SW 1271 (cell line): ENCODE measurements around the gene VEPH1.
"Not testable (repeated sequence)": the region's sequence is repeated elsewhere in the genome, so short reads cannot be mapped to it uniquely, and the experiment has no call there.

ENCODE experiments used
- DNase-seq, 2 experiments: peaks; one replicate each; lab custom pipeline; 2025; lab: John Stamatoyannopoulos, UW

Gene VEPH1

DNA sequence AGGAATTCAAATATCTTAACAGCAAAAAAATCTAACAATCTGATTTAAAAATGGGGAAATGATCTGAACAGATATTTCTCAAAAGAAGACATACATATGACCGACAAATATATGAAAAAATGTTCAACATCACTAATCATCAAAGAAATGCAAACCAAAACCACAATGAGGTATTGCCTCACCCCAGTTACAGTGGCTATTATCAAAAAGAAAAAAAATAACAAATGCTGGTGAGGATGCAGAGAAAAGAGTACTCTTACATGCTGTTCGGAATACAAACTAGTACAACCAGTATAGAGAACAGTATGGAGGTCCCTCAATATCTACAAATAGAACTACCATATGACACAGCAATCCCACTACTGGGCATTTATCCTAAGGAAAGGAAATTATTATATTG, 152.6 kb downstream of the VEPH1 start:
- DNase-seq, result not testable (repeated sequence)

DNA sequence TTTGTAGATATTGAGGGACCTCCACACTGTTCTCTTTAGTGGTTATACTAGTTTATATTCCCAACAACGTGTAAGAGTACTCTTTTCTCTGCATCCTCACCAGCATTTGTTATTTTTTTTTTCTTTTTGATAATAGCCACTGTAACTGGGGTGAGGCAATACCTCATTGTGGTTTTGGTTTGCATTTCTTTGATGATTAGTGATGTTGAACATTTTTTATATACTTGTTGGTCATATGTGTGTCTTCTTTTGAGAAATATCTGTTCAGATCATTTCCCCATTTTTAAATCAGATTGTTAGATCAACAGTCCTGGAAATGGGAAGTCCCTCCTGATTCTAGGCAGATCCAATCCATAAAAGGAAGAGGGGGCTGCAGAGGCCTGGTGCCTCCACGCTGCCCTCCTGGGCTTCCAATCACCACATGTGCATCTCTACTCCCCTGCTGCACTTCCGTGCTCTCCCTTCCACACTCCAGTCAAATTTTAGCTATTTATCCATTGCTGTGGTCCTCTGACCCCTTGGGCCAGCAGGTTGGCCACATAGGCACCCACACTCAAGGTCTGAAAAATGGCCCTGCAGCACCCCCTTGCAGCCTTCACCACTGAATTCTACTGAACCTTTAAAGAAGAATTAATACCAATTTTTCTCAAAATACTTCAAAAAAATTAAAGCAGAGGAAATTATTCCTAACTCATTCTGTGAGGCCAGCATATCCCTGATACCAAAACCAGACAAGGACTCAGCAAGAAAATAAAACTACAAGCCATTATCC, 154.7 kb downstream of the VEPH1 start:
- DNase-seq, result not testable (repeated sequence)

DNA sequence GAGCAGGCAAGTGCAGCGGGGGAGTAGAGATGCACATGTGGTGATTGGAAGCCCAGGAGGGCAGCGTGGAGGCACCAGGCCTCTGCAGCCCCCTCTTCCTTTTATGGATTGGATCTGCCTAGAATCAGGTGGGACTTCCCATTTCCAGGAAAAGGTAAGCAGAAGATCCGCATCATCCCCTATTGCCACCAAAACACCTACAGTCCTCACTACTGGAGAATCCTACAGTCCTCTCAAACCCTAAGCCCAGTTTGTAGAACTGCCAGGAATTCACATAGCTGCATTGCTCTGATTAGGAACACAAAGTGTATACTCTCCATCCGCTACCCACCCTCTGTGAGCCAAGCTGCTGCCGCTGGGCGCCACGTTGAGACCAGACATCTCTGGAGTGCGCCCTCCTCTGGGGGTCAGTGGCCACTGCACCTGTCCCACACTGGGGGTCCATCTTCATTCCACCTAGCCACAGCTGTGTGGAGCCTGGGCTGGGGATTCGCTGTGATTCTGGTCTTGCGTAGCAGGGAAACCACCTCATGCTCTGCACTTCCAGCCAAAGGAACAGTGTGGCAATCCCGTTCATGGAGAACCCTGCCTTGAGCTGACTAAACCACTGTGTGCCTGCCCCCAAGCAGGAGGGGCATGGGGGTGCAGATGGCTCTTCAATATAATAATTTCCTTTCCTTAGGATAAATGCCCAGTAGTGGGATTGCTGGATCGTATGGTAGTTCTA, 155.5 kb downstream of the VEPH1 start:
- DNase-seq, result no peak

DNA sequence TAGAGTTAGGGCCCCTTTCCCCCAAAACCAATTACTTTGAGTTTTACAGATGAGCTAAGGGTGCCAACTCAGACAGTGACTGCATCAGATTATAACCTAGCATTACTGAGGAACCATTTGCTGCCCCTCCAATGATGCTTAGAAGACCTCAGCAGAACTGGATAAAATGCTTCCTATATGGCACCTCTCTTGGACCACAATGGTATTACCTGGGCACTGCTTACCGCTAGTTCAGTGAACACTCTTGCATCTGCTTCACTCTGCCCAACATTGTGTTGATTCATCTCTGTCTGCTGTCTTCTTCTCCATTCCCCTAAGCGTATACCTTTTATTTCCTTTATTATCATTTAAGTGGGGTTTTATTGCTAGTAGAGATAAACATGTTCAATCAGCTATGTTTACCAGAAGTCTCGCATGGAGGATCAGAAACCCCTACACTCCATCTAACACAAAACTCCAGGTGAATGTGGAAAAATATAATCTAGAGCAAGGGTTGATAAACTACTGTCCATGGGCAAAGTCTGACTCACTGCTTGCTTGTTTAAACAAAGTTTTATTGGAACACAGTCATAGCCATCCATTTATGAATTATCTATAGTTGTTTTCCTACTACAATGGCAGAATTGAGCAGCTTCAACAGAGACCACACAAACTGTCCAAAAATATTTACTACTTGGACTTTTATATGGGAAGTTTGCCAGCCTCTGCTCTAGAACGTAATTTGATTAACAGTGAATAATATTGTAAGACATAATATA, 166.8 kb downstream of the VEPH1 start:
- no peak for DNase-seq

DNA sequence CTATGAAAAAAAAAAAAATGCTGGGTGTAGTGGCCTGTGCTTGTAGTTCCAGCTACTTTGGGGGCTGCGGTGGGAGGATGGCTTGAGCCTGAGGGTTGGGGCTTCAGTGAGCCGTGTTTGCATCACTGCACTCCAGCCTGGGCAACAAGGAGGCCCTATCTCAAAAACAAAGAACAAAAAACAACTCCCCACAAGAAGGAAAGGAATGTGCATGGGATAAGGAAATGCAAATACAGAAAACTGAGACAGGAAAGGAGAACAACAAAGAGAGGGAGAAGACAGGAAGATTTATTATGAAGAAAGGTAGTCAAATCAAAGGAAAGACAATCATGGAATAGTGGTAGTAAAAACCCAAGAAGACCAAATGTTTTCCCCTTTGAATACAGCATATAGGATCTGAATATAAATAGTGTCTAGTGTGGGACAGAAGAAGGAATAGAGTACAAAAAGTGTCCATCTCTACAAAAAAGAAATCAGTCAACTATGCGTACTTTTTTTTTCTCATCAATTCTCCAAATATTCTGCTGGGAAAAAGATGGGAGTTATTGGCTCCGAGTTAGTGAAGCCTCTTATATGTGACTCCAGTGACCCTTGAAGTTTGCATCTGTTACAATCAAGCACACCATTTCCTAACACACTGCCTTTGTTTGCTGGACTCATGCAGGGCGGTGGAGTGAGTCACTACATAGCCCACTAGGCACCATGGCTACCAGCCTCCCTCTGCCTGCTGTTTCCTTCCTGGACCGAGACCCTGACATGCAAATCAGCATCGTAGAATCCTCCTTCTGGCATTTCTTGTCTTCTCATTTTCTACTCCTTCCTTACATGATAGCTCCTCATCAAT, 167.8 kb downstream of the VEPH1 start:
- peak in 1 of 2 experiments; percentile 22 for DNase-seq

DNA sequence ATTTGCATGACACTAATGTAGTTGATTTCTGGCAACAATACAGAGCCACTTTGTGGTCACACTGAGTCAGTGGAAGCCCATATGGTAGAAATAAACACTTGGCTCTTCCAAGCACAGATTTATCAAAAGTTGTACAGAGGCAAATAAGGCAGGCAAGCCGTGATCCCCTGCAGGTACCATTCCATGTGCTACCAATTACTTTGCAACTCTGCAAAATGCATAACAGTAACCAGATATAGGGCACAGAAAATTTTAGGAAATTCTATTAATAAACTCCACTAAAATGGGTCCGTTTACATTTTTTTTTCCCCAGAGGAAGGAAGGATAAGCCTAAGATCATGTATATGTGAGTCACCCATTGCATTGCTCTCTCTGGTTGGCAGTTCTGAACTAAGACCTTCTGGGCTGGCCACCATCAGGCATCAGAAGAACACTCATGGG, 169.6 kb downstream of the VEPH1 start:
- no peak for DNase-seq

DNA sequence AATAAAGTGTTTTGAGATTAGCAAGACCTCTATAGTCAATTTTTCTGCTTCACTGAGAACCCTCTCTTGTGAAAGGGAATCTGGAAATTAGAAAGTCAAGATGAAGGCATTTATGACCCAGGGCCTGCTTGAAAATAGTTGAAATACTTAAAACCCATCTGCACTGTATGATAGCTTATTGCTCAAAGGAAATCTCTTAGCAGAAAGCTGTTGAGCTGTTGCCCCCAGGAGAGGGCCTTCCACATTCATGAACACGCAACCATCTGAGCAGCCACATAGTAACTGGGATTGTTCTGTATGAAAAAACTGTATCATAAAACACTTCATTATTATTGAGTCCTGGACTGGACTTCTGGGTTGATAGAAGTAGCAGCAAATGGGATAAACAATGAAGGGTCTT, 173.0 kb downstream of the VEPH1 start:
- no peak for DNase-seq

DNA sequence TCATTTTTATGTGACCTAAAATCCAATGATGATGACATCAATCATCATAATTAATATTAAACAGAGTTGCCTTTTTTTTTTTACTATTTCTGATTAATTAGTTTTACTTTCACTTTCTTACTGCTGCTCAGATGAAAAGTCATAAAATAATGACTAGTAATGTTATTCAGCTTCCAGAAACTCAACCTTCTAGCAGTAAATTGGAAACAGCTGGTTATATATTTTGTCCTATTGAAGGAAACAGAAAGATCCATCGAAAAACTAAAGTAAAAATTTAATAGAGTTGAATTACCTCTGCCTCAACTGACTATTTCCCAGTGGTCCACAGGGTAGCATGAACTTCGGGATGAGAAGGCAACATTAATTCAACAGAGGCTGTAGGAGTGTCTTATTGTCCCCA, 173.7 kb downstream of the VEPH1 start:
- DNase-seq, result no peak

DNA sequence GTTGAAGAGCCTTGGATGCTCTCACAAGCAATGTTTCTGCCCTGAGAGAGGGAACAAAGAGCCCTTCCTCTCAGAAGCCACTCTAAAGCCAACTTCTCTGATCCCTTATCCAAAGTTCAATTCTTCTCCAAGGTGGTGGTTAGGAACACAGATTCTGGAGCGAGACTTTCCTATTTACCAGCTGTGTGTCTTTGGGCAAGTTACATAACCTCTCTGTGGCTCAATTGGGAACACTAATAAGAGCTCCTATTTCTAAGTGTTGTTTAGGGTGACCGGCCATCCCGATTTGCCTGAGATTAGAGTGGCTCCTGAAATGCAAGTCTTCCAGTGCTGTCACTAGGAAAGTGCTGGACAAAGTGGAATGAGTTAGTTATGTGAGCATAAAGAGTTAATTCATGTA, 175.4 kb downstream of the VEPH1 start:
- no peak for DNase-seq

DNA sequence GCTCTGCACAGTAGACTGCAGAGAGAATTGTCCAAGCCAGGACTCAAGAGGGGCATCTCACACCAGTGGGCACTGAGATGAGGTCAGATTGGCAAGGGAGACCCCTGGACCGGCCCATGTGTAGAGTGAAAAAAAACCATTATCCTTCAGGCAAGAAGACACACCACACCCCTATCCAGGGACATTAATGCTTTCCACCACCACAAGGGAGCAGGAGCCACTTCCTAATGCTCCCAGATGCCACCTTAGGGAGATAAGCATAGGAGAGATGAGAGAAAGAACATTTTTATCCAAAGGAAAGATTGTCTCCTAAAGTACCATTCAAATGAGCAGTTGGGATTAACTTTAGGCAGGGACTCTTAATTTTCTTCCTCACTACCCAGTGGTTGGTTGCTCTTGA, 176.2 kb downstream of the VEPH1 start:
- no peak for DNase-seq

DNA sequence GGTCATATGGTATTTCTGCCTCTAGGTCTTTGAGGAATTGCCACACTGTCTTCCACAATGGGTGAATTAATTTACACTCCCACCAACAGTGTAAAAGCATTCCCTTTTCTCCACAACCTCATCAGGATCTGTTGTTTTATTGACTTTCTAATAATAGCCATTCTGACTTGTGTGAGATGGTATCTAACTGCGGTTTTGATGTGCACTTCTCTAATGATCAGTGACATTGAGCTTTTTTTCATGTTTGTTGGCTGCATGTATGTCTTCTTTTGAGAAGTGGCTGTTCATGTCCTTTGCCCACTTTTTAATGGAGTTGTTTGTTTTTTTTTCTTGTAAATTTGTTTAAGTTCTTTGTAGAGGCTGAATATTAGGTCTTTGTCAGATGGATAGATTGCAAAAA, 178.3 kb downstream of the VEPH1 start:
- DNase-seq, result not testable (repeated sequence)

DNA sequence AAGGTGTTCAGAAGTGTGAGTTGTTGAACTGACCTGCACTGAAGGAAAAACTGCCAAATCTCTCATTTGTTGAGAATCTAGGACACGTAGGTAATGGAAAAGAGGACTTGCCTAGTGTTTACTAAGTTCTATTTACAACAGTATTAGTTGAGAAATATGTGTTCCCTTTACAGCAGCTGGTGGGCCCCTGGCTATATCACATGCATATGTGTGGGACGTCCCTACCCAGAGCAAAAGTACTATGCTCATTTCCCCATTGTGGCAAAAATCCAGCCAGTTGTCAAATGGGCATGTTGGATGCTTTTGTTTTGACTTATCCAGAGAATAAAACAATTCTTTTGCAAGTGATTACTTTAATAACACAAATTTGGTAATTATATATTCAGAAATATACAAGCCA, 179.9 kb downstream of the VEPH1 start:
- no peak for DNase-seq

DNA sequence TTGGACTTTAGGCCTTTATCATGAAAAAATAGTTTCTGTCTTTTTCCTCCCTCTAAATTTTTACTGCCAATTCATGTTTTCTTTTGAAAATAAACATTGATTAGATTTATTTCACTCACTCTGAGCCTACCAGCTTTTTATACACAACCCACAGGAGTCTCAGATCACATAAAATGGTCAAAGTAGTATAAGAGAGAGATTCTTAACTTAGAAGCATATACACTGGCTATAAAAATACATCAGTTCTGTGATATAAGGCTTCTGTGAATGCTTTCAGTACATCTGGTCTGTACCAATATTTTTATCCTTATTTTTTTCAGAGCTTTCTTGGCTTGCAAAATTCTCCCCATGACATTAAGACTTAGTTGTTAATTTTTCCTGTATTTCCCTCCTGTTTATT, 183.5 kb downstream of the VEPH1 start:
- no peak for DNase-seq

DNA sequence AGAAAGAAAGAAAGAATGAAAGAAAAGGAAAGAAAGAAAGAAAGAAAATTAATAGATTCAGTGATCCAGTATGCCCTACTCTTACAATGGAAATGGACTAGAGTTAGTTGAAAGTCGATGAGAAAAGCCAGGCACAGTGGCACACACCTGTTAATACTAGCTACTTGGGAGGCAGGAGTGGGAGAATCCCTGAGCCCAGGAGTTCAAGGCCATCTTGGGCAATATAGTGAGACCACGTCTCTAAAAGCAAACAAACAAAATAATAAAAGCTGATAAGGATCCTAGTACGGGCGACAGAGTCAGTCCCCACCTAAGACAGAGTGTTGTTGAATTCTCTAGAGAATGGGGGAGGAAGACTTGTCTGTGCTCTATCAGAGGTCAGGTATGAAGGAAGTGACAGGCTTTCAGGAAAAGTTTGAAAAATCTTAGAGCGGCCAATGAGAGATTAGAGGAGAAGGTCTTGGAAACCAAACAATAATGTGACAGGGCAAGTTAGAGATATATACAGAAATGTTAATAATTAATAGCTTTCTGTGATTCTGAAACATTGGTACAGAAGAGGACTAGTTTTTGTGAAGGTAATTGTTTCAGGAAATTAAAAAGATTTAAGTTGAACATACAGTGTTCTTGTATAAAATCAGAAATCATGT, 184.5 kb downstream of the VEPH1 start:
- no peak for DNase-seq

DNA sequence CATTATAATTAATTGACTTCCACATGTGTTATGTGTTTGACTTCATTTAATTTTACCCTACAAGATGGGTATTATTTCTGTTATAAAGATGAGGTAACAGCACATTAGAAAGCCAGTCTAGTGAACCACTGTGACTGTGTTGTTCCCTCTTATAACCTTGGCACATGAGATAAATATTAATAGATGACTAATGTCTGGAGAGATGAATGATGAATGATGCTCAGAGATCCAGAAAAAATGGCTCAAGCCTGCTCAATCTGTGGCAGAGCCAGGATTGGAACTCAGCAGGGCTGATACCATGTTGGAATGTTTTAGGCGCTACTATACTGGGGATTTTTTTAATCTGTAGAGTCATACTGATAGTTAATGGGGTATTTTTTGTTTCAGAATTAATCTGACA, 185.3 kb downstream of the VEPH1 start:
- no peak for DNase-seq

DNA sequence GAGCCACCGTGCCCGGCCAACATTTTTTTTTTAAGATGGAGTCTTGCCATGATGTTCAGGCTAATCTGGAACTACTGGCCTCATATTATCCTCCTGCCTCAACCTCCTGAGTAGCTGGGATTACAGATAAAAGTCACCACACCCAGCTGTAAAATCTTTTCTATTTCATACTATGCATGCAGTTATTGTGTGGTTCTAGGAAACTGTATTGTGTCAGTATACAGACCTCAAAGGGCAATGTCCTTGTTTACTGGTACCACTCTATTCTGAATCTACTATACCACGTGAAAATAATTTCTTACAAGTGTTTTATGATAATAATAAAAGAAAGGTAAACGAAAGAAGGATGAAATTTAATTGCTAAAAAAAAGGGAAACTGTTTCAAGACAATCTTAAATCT, 190.0 kb downstream of the VEPH1 start:
- DNase-seq, result no peak

DNA sequence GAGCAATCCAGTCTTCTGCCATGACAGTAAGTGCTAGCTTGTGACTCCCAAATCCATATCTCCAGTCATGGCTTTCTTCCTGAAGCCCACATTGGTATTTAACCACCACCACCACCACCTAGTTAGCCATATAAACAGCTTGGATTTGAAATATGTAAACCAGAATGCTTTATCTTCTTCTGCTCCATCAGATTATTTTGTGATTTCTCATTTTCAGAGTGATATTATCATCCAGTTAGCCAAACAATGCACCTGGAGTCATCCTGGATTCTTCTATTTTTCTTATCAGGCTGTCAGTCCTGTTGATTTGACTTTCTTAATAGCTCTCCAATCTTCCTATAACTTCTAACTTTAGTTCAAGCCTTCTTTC, 190.9 kb downstream of the VEPH1 start:
- DNase-seq, result no peak

DNA sequence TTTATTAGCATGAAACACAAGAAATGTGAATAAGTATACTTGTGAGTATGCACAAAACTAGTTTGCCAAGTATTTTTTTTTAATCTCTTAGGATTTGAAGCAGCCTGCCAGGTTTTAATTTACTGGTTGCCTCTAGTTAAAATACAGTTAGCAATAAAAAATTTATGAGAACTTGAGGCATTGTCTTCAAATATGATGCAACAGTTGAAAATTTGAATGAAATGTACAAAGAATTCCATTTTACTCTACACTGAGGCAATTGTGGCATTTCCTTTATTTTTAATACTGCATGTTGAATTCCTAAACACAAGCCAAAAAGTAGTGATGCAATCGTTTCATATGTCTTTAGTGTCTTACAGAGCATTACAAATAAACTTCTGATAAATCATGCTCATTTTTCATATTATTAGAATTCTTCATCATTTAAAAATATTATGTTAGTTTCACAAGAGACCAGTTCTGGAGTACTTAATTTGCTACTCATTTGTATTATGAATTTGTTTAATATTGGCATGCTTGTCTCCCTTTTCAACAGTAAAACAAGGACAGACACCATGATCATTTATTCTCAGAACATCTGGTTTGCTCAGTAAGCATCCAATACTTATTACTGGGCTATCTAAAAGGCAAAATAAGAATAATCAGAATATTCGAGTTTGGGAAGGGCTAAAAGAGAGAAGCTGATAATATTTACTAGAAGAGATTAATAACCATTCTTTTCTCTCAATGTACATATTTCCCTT, 191.4 kb downstream of the VEPH1 start:
- DNase-seq, result peak in 1 of 2 experiments; percentile 13

DNA sequence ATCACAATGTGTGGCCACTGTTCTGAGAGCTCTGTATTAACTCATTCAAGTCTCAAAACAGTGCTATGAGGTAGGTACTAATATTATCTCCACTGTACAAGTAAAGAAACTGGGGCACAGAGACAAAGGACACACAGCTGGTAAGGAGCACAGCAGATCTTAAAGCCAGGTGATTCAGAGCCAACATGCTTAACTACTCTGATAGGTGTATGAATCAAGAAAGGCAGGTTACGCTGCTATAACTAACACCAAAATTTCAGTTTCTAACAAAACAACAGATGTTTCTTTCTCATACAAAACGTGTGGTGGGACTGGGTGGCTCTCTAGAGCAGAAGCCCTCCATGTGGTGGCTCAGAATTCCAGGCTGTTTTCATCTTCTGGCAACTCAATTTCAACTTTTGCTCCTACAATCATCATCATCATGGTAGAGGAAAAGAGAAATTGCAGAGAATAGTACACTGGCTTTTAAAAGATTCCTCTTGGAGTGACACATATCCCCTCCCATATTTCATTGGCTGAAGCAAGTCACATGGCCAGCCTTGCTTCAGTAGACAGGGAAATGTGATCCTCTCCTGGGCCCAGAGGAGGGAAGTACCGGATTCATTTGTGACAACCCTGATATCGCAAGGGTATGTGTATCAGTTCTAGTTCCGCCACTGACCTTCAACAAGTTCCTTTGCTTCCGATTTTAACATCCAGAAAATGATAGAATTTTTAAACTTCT, 192.7 kb downstream of the VEPH1 start:
- DNase-seq, result no peak

DNA sequence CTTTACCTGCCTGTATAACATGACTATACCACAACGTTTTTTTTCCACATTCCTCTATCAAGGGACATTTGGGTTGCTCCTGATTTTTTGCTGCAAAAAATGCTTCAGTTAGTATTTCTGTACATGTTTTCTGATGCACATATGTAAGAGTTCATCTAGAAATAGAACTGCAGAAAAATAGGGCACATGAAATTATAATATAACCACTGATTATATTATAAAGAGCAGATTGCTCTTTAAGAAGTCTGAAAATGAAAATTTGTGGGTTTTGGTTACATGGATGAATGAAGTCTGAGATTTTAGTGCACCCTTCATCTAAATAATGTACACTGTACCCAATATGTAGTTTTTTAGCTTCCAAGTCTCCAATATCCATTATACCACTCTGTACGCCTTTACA, 196.7 kb downstream of the VEPH1 start:
- no peak for DNase-seq
